HCT116 (cell line): ENCODE data around the gene PRMT1. TPM values are rescaled to one million over a fixed set of nuclear protein-coding genes. Genes with fewer than 3 reads are reported as not detected.

Source experiments
- ATAC-seq: fragments of 200-7000 bp; cut with Tn5 transposase; 2 replicates; pipeline ENCODE4 v1.9.1; 2020; ENCODE audit warnings: mild to moderate bottlenecking, moderate library complexity
- BruUV-seq: library from RNA; stranded (reverse); fragments of 400-500 nt; replicated peaks from 2 replicates; lab custom pipeline; 2021; lab: Mats Ljungman, UMichigan
- CTCF ChIA-PET: fragments of 300-600 bp; sonication (Branson Sonifier 250); formaldehyde crosslinking; loops from one replicate; lab custom pipeline; 2021; ENCODE audit warnings: antibody characterized with exemption; lab: Charles Lee
- POLR2A ChIA-PET: fragments of 300-600, 350-600 bp; sonication (Branson Sonifier 250); formaldehyde crosslinking; loops from one replicate; lab custom pipeline; 2021; ENCODE audit warnings: antibody characterized with exemption; lab: Charles Lee
- RAD21 ChIA-PET, 2 experiments: fragments of 300-600 bp; sonication (Branson Sonifier 250); formaldehyde crosslinking; loops; one replicate each; lab custom pipeline; 2023; ENCODE audit warnings: low total read pairs in 2 of 2; ENCODE audit not compliant: uncharacterized antibody in 2 of 2, unreplicated experiment in 2 of 2, low non-redundant PET in 1 of 2; lab: Charles Lee
- DNase-seq: peaks from one replicate; pipeline ENCODE4 v3.0.0-alpha.2; 2010; ENCODE audit warnings: low read depth, low spot score
- H2AFZ ChIP-seq: fragments of 200-600 bp; shearing (Covaris generic), sonication (generic); 2 replicates; pipeline ENCODE4 v1.6.1; 2017; ENCODE audit warnings: low read depth, mixed run types, mixed read lengths, antibody characterized with exemption, low read length; ENCODE audit not compliant: poor library complexity, severe bottlenecking
- H3K27ac ChIP-seq: 2 replicates; pipeline ENCODE4 v1.5.1; 2012; ENCODE audit warnings: low read depth, low read length
- H3K27me3 ChIP-seq: fragments of 200-600 bp; sonication (generic); 2 replicates; pipeline ENCODE4 v1.6.1; 2016; ENCODE audit warnings: mixed run types, low read length, mixed read lengths; ENCODE audit not compliant: insufficient read depth
- H3K36me3 ChIP-seq, 2 experiments: fragments of 200-500 bp in 1 of 2; fragments of 200-600 bp in 1 of 2; sonication (Bioruptor generic) in 1 of 2; sonication (generic) in 1 of 2; 2 replicates each; pipeline versions ENCODE4 v1.5.1 to v1.6.1; 2014 to 2016; ENCODE audit warnings: low read length in 2 of 2, inconsistent platforms in 1 of 2, mixed read lengths in 1 of 2, mixed run types in 1 of 2; ENCODE audit not compliant: insufficient read depth in 2 of 2, control insufficient read depth in 1 of 2
- H3K4me1 ChIP-seq, 2 experiments: fragments of 200-600 bp in 1 of 2; sonication (generic) in 1 of 2; 2 replicates each; pipeline versions ENCODE4 v1.5.1 to v1.6.1; 2012 to 2017; ENCODE audit warnings: low read length in 2 of 2, inconsistent platforms in 1 of 2, mild to moderate bottlenecking in 1 of 2, mixed read lengths in 1 of 2, mixed run types in 1 of 2, moderate library complexity in 1 of 2; ENCODE audit not compliant: insufficient read depth in 2 of 2, control insufficient read depth in 1 of 2
- H3K4me2 ChIP-seq: fragments of 200-600 bp; sonication (generic); 2 replicates; pipeline ENCODE4 v1.6.1; 2017; ENCODE audit warnings: mixed run types, low read length, mixed read lengths
- H3K4me3 ChIP-seq, 2 experiments: fragments of 200-600 bp in 1 of 2; sonication (generic) in 1 of 2; replicated peaks in 1 of 2; 2 replicates each; pipeline ENCODE4 v1.5.1; 2011 to 2016; ENCODE audit warnings: low read length in 2 of 2, control low read depth in 1 of 2, low read depth in 1 of 2, mild to moderate bottlenecking in 1 of 2, mixed read lengths in 1 of 2, mixed run types in 1 of 2
- H3K79me2 ChIP-seq: fragments of 200-600 bp; sonication (generic); 2 replicates; pipeline ENCODE4 v1.6.1; 2017; ENCODE audit warnings: mild to moderate bottlenecking, mixed run types, low read length, moderate library complexity, mixed read lengths; ENCODE audit not compliant: insufficient read depth
- H3K9ac ChIP-seq: fragments of 200-600 bp; sonication (generic); 2 replicates; pipeline ENCODE4 v1.6.1; 2016; ENCODE audit warnings: low read length, mixed read lengths
- H3K9me2 ChIP-seq: fragments of 200-600 bp; sonication (generic), shearing (Covaris generic); 2 replicates; pipeline ENCODE4 v1.6.1; 2017; ENCODE audit warnings: mixed run types, mild to moderate bottlenecking, moderate library complexity; ENCODE audit not compliant: insufficient read depth
- H3K9me3 ChIP-seq, 2 experiments: fragments of 200-500 bp in 1 of 2; fragments of 200-600 bp in 1 of 2; sonication (Bioruptor generic) in 1 of 2; sonication (generic) in 1 of 2; 2 replicates each; pipeline ENCODE4 v1.6.1; 2014 to 2017; ENCODE audit warnings: low read length in 2 of 2, mixed read lengths in 2 of 2, inconsistent platforms in 1 of 2, low read depth in 1 of 2, mild to moderate bottlenecking in 1 of 2, mixed run types in 1 of 2, moderate library complexity in 1 of 2; ENCODE audit not compliant: control insufficient read depth in 1 of 2, insufficient read depth in 1 of 2
- H4K20me1 ChIP-seq: fragments of 200-600 bp; sonication (generic), shearing (Covaris generic); 2 replicates; pipeline ENCODE4 v1.6.1; 2017; ENCODE audit warnings: mixed run types, mild to moderate bottlenecking, moderate library complexity; ENCODE audit not compliant: insufficient read depth
- CEBPB ChIP-seq: IDR thresholded peaks from 2 replicates; pipeline ENCODE4 v1.6.1; 2012; ENCODE audit warnings: low read depth
- JUND ChIP-seq: IDR thresholded peaks from 2 replicates; pipeline ENCODE4 v1.6.1; 2012
- TCF7L2 ChIP-seq: IDR thresholded peaks from 2 replicates; pipeline ENCODE4 v1.7.0; 2011; ENCODE audit warnings: borderline replicate concordance, inconsistent platforms; ENCODE audit not compliant: insufficient read depth, insufficient read length; ENCODE audit errors: extremely low read depth
- ZBTB33 ChIP-seq: IDR thresholded peaks from 2 replicates; pipeline ENCODE4 v1.6.1; 2011; ENCODE audit warnings: mild to moderate bottlenecking, low read length, moderate library complexity; ENCODE audit not compliant: insufficient replicate concordance; ENCODE audit errors: extremely low read depth
- ZFX ChIP-seq: fragments of 450-650 bp; IDR thresholded peaks from 2 replicates; pipeline ENCODE4 v1.6.1; 2017
- intact Hi-C: fragments of 100-400 bp; cut with micrococcal nuclease; formaldehyde crosslinking; loops from 2 replicates; pipeline ENCODE4 v1.10.0; 2022
- total RNA-seq: library from RNA; stranded (reverse); gene quantifications from one replicate; pipeline ENCODE4 v1.2.1, GENCODE V29; 2021; ENCODE audit not compliant: unreplicated experiment

PRMT1 gene
- total RNA-seq, 1 experiment from 2014 or later = 428 TPM

GRCh38 chr19:49656456-49657109, 20.5 kb upstream of the PRMT1 start:
- no TSS peak for BruUV-seq
- Histone ChIP-seq H3K9ac (no peak overlapping the region), H3K4me2 (no peak overlapping the region), H3K9me2 (no peaks in the 10 kb centered on the region), H3K4me3 (no peak overlapping the region), H2AFZ (no peak overlapping the region), H3K9me3 (no peaks in the 10 kb centered on the region), H4K20me1 (no peaks in the 10 kb centered on the region), H3K79me2 (peaks cover 8% of the 10 kb centered on the region; the same call in 1 of the 2 replicates), H3K27me3 (no peaks in the 10 kb centered on the region), H3K27ac (no peak overlapping the region; the same call in 1 of the 2 replicates), H3K4me1 (no peaks in the 10 kb centered on the region), H3K36me3 (peaks cover 30 to 56% of the 10 kb centered on the region in 2 experiments; a peak in 3 of 4 replicates)
- DNase-seq = no peak
- intact Hi-C loops = no loop called here
- TF ChIP-seq ZFX (no peak), TCF7L2 (no peak)
- ChIA-PET POLR2A (interaction anchor here (1.0 to 1.8 kb wide), 3 partner anchors 8 to 16 kb away, joined by 3 to 5 read pairs (median 3); partner anchors contain the start of genes RRAS and SCAF1), RAD21 (no interaction called here), CTCF (no interaction called here)
- ATAC-seq = no peak

- H2AFZ ChIP-seq = no peak overlapping the region
- no peak for DNase-seq
- no peak overlapping the region for H3K9ac ChIP-seq
- H3K4me2 ChIP-seq = no peak overlapping the region
- H3K27ac ChIP-seq = no peak overlapping the region
- no peaks in the 10 kb centered on the region for H3K9me3 ChIP-seq
- H3K79me2 ChIP-seq = peaks cover 9% of the 10 kb centered on the region; the same call in 1 of the 2 replicates
- TF ChIP-seq JUND (no peak), CEBPB (no peak), ZBTB33 (no peak)
- RAD21 ChIA-PET = no interaction called here
- H3K36me3 ChIP-seq = peaks cover 29 to 65% of the 10 kb centered on the region in 2 experiments; a peak in 3 of 4 replicates
- no peaks in the 10 kb centered on the region for H4K20me1 ChIP-seq
- ATAC-seq = no peak
- no peaks in the 10 kb centered on the region for H3K4me1 ChIP-seq
- POLR2A ChIA-PET = interaction anchor here (0.9 to 2.8 kb wide), 3 partner anchors 8 to 17 kb away, joined by 3 to 8 read pairs (median 4); partner anchors contain the start of genes RRAS and SCAF1
- no peak overlapping the region for H3K4me3 ChIP-seq
- H3K27me3 ChIP-seq = no peaks in the 10 kb centered on the region
- intact Hi-C loops = no loop called here
- CTCF ChIA-PET = no interaction called here
- no peaks in the 10 kb centered on the region for H3K9me2 ChIP-seq
- no TSS peak for BruUV-seq
Observed at GRCh38 chr19:49657493-49658138, 19.5 kb upstream of the PRMT1 start.
